K562 (cell line): Measurements from ENCODE around the gene ARID5B. TPM values are rescaled to one million over a fixed set of nuclear protein-coding genes. Genes with fewer than 3 reads are reported as not detected.

ENCODE experiments used
- BRF2 ChIP-seq: IDR thresholded peaks from 3 replicates; pipeline ENCODE4 v1.6.1; 2011; ENCODE audit warnings: borderline replicate concordance, mild to moderate bottlenecking; ENCODE audit not compliant: insufficient read length, insufficient read depth
- CEBPB ChIP-seq: fragments of 450-650 bp; IDR thresholded peaks from 2 replicates; pipeline ENCODE4 v1.6.1; 2016; ENCODE audit warnings: missing genetic modification characterization, missing compliant biosample characterization
- CEBPG ChIP-seq, 3 experiments: fragments of 200-800 bp in 1 of 3; sonication (Bioruptor generic) in 1 of 3; sonication (generic) in 1 of 3; formaldehyde crosslinking in 1 of 3; IDR thresholded peaks in 2 of 3; conservative IDR thresholded peaks in 1 of 3; 2 replicates each; pipeline versions ENCODE4 v1.6.1 to v1.8.0; 2016 to 2022; ENCODE audit warnings: missing compliant biosample characterization in 2 of 3, missing genetic modification characterization in 2 of 3, mild to moderate bottlenecking in 1 of 3, missing genetic modification reagents in 1 of 3
- CHAMP1 ChIP-seq: fragments of 450-650 bp; IDR thresholded peaks from 2 replicates; pipeline ENCODE4 v1.6.1; 2016; ENCODE audit warnings: mild to moderate bottlenecking
- FOXJ2 ChIP-seq: fragments of 200-800 bp; sonication (Bioruptor generic); IDR thresholded peaks from 2 replicates; pipeline ENCODE4 v1.6.1; 2016; ENCODE audit warnings: missing genetic modification characterization, missing compliant biosample characterization
- HBP1 ChIP-seq: fragments of 450-650 bp; formaldehyde crosslinking; IDR thresholded peaks from 2 replicates; pipeline ENCODE4 v1.4.0; 2022; ENCODE audit warnings: missing genetic modification characterization
- HNRNPL ChIP-seq: fragments of 200-400 bp; formaldehyde crosslinking; IDR thresholded peaks from 2 replicates; pipeline ENCODE4 v1.6.1; 2017; ENCODE audit warnings: low read depth, mild to moderate bottlenecking, low read length
- KLF6 ChIP-seq: fragments of 250-450 bp; sonication (Bioruptor Pico); IDR thresholded peaks from 2 replicates; pipeline ENCODE4 v1.4.0; 2020; ENCODE audit warnings: mild to moderate bottlenecking, moderate library complexity, borderline replicate concordance
- LEF1 ChIP-seq: fragments of 450-650 bp; IDR thresholded peaks from 2 replicates; pipeline ENCODE4 v1.6.1; 2016; ENCODE audit warnings: mild to moderate bottlenecking
- NR2C2 ChIP-seq, 2 experiments: fragments of 200-800 bp in 1 of 2; sonication (Bioruptor generic) in 1 of 2; sonication (generic) in 1 of 2; formaldehyde crosslinking in 1 of 2; IDR thresholded peaks; 2 replicates each; pipeline versions ENCODE4 v1.6.1 to v1.8.0; 2016 to 2022; ENCODE audit warnings: mild to moderate bottlenecking in 1 of 2, missing compliant biosample characterization in 1 of 2, missing genetic modification characterization in 1 of 2, missing genetic modification reagents in 1 of 2
- USF1 ChIP-seq: sonication (generic); formaldehyde crosslinking; IDR thresholded peaks from 2 replicates; pipeline ENCODE4 v1.9.0; 2022; ENCODE audit warnings: mild to moderate bottlenecking, missing genetic modification reagents
- ZFP36 ChIP-seq: fragments of 150-350 bp; IDR thresholded peaks from 2 replicates; pipeline ENCODE4 v1.6.1; 2018; ENCODE audit warnings: low read length, low read depth; ENCODE audit not compliant: partially characterized antibody
- ZMIZ1 ChIP-seq, 2 experiments: fragments of 150-350 bp in 1 of 2; IDR thresholded peaks; 2 replicates each; pipeline ENCODE4 v1.6.1; 2012 to 2016; ENCODE audit warnings: low read depth in 2 of 2, low read length in 2 of 2, mild to moderate bottlenecking in 1 of 2, moderate library complexity in 1 of 2
- ZNF175 ChIP-seq: fragments of 200-800 bp; sonication (Bioruptor generic); IDR thresholded peaks from 2 replicates; pipeline ENCODE4 v1.6.1; 2016; ENCODE audit warnings: low read depth, mild to moderate bottlenecking, missing genetic modification characterization, missing compliant biosample characterization
- ZNF184 ChIP-seq: sonication (generic); formaldehyde crosslinking; IDR thresholded peaks from 2 replicates; pipeline ENCODE4 v1.5.0; 2020; ENCODE audit warnings: missing genetic modification reagents
- ZNF311 ChIP-seq: fragments of 250-450 bp; sonication (Bioruptor Pico); IDR thresholded peaks from 2 replicates; pipeline ENCODE4 v1.4.0; 2020; ENCODE audit warnings: mild to moderate bottlenecking, moderate library complexity
- polyA plus RNA-seq, 8 experiments: library from polyadenylated mRNA; depleted of rRNA in 4 of 8; stranded (reverse) in 5 of 8; unstranded in 3 of 8; fragments of >200 nt; fragmentation: Nextera tagmentation in 2 of 8; fragmentation: Illumina TruSeq in 1 of 8; extraction: Ambion mirVana in 2 of 8; extraction: Trizol in 1 of 8; gene quantifications; 2 replicates each; pipeline versions ENCODE4 v1.2.1 to v1.2.3, GENCODE V29; 2011 to 2014; ENCODE audit warnings: inconsistent platforms in 1 of 8, missing spikeins in 1 of 8
- total RNA-seq, 7 experiments: library from RNA; depleted of rRNA in 6 of 7; stranded (reverse); fragments of >200 nt in 6 of 7; fragmentation: Illumina TruSeq in 2 of 7; extraction: Trizol in 2 of 7; gene quantifications; 2 replicates each; pipeline versions ENCODE4 v1.2.1 to v1.2.3, GENCODE V29; 2011 to 2021; ENCODE audit warnings: low replicate concordance in 1 of 7

Gene ARID5B
- total and polyA plus RNA-seq, 9 of the 15 experiments (the other 6 are each of a cell fraction or from before 2014, with no cell fraction given), result 0.48 to 1.6 (median 0.80) TPM

- TF ChIP-seq HBP1 (CRISPR knock-in tag) (no peak), HNRNPL (no peak), KLF6 (CRISPR knock-in tag) (no peak), ZFP36 (no peak), USF1 (no peak), ZNF175 (CRISPR knock-in tag) (no peak), LEF1 (0 out of 2 replicates have a peak, but pooled peaks have one; percentile 40), CEBPG (CRISPR knock-in tag; IDR thresholded peaks at IDR 0.05) (peak; percentile 75; the same call in 1 of the 2 replicates), CEBPG (tag; conservative IDR thresholded peaks at IDR 0.05 in 1 of 2, IDR thresholded peaks at IDR 0.05 in 1 of 2) (peak; percentile 92 to 93), NR2C2 (CRISPR knock-in tag; IDR thresholded peaks at IDR 0.05) (no peak), NR2C2 (tag; IDR thresholded peaks at IDR 0.05) (no peak), CEBPB (tag) (peak; percentile 95), ZNF184 (CRISPR knock-in tag) (no peak), FOXJ2 (tag) (no peak), BRF2 (no peak), ZMIZ1 (IDR thresholded peaks at IDR 0.05; ENCODE audit: low read depth in 2 of 2, low read length in 2 of 2) (no peak), CHAMP1 (no peak), ZNF311 (CRISPR knock-in tag) (no peak)
Observed at GRCh38 chr10:61899997-61900828, 1.3 kb upstream of the ARID5B start (continued).
